HT-29 (cell line): ENCODE measurements around the gene CDHR5. TPM values are rescaled to one million over a fixed set of nuclear protein-coding genes. Genes with fewer than 3 reads are reported as not detected.

ENCODE experiments used
- DNase-seq: peaks from one replicate; pipeline ENCODE4 v3.0.0-alpha.2; 2015; ENCODE audit warnings: low spot score
- small RNA-seq: library from RNA; depleted of rRNA; stranded (forward); fragments of <200 nt; gene quantifications from one replicate; pipeline ENCODE3, GENCODE V24; 2014
- total RNA-seq: library from RNA; depleted of rRNA; stranded (reverse); fragments of >200 nt; shearing (Covaris generic); gene quantifications from 2 replicates; pipeline ENCODE4 v1.2.3, GENCODE V29; 2014; rRNA removed

Gene CDHR5
- total RNA-seq, 1 experiment from 2014 or later: 11.9 TPM

DNA sequence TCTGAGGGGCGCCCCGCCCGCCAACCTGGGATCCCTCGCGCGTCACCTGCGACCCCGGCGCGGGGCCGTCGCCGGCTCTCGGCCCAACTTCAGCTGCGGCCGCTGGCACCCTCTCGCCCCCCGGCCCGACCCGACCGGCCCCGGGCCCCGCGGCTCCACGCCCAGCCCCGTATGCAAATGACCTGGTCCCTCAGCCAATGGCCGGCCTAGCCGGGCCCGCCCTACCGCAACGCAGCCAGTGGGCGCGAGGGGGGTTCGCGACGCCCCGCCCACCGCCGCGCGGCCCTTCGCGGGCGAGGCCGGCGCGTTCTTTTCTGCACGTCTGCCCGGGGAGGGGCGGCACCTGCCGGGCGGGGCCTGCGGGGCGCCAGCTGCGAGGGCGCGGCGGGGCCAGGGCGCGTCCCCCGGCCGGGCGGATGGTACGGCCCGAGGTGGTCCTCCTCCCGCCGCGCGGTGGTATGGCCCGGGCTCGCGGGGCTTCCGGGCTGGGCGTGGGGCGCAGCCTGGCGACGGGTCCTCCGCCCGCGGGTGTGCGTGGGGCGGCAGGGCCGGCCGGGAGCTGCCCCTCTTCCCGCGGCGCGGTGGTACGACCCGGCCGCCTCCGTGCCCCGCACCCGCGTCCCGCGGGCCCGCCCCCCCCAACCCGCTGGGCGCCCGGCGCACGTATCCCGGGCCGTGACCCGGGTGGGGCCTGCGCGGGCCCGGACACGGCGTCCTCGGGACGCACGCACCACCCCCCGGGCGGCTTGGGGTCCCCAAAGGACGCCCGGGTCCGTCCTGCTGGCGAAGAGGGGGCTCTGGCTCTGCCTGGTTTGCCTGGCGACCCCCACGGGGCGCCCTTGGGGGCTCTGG lies 56.2 kb downstream of the CDHR5 start:
- peak; percentile 93 for DNase-seq

- DNase-seq: no peak
These were observed 57.0 kb downstream of the CDHR5 start for GRCh38 chr11:567629-568292.

DNA sequence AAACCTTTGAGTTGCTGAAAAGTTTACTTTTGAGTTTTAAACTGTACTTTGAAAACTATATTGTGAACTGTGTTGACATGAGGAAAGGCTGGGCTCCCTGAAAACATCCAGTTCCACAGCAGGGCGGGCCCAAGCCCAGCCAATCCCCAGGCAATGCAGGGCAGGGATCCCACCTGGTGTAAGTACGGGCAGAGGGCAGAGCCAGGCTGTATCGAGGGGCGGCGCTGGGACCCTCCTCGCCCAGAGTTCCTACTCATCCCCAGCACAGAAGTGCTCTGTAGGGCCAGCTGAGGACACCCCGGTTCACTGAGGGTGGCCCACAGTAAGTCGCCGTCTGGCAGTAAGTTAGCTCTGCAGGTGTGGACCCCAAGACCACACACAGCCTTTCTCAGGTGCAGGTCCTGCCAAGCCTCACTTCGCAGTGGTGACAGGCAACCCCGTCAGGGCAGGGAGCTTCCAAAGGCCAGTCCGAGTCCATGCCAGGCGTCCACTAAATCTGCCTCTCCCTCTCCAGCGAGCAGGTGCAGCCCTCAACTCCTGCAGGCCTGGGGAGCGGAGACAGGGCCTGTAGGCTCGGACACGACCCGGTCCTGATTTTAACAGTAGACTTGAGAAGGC lies 57.6 kb downstream of the CDHR5 start:
- DNase-seq: no peak

Small RNA genes lying within 50 kb of the gene (small RNA-seq; reads per million reads assigned to genes)
- gene MIR210: 1.2 reads per million, percentile 45 among the genes with 10 or more reads in this experiment

Other genes starting within 250 kb of the CDHR5 start
- 284 and 306 TPM in 2 replicates for gene PKP3, start 230.7 kb downstream of the CDHR5 start, total RNA-seq
- gene SIGIRR, start 210.0 kb downstream of the CDHR5 start, total RNA-seq: 295 and 312 TPM in 2 replicates
- gene ANO9, start 182.9 kb downstream of the CDHR5 start, total RNA-seq: 63.7 and 94.0 TPM in 2 replicates
- gene PTDSS2, start 174.7 kb downstream of the CDHR5 start, total RNA-seq: 56.6 and 63.4 TPM in 2 replicates
- gene RNH1, start 117.7 kb downstream of the CDHR5 start, total RNA-seq: 470 and 513 TPM in 2 replicates
- gene HRAS, start 89.4 kb downstream of the CDHR5 start, total RNA-seq: 217 and 259 TPM in 2 replicates
- gene LRRC56, start 87.4 kb downstream of the CDHR5 start, total RNA-seq: 8.1 and 10.0 TPM in 2 replicates
- gene LMNTD2, start 64.2 kb downstream of the CDHR5 start, total RNA-seq: 5.3 and 6.9 TPM in 2 replicates
- gene RASSF7, start 64.0 kb downstream of the CDHR5 start, total RNA-seq: 515 and 552 TPM in 2 replicates
- 75.3 and 82.0 TPM in 2 replicates for gene PHRF1, start 48.5 kb downstream of the CDHR5 start, total RNA-seq
- 263 and 329 TPM in 2 replicates for gene IRF7, start 9.0 kb downstream of the CDHR5 start, total RNA-seq
- gene SCT, start 2.2 kb upstream of the CDHR5 start, total RNA-seq: not detected in 2 replicates
- 0.34 and 0.92 TPM in 2 replicates for gene DRD4, start 12.3 kb upstream of the CDHR5 start, total RNA-seq
- gene DEAF1, start 70.3 kb upstream of the CDHR5 start, total RNA-seq: 77.8 and 139 TPM in 2 replicates
- 73.6 and 76.8 TPM in 2 replicates for gene TMEM80, start 70.9 kb upstream of the CDHR5 start, total RNA-seq
- 473 and 503 TPM in 2 replicates for gene EPS8L2, start 81.3 kb upstream of the CDHR5 start, total RNA-seq
- gene TALDO1, start 122.5 kb upstream of the CDHR5 start, total RNA-seq: 669 and 686 TPM in 2 replicates
- gene GATD1, start 152.5 kb upstream of the CDHR5 start, total RNA-seq: 128 and 132 TPM in 2 replicates
- gene CEND1, start 165.1 kb upstream of the CDHR5 start, total RNA-seq: 0.47 TPM in 1 of 2 replicates, not detected in the other
- 82.6 and 108 TPM in 2 replicates for gene SLC25A22, start 173.3 kb upstream of the CDHR5 start, total RNA-seq
- gene PIDD1, start 180.3 kb upstream of the CDHR5 start, total RNA-seq: 31.7 and 53.9 TPM in 2 replicates
- 1,913 and 1,915 TPM in 2 replicates for gene RPLP2, start 185.0 kb upstream of the CDHR5 start, total RNA-seq
- gene PNPLA2, start 194.0 kb upstream of the CDHR5 start, total RNA-seq: 174 and 202 TPM in 2 replicates
- 204 and 225 TPM in 2 replicates for gene CRACR2B, start 203.0 kb upstream of the CDHR5 start, total RNA-seq
- 916 and 940 TPM in 2 replicates for gene CD151, start 208.0 kb upstream of the CDHR5 start, total RNA-seq
- gene POLR2L, start 217.6 kb upstream of the CDHR5 start, total RNA-seq: 1,254 and 1,310 TPM in 2 replicates
- gene TSPAN4, start 217.9 kb upstream of the CDHR5 start, total RNA-seq: 29.2 and 39.6 TPM in 2 replicates